OCI-LY3 (cell line): ENCODE measurements around the gene APOA1.

Experiments
- CTCF ChIP-seq: fragments of 200-600, 300-600 bp; sonication (generic); IDR thresholded peaks from 2 replicates; pipeline ENCODE4 v1.5.1; 2014; ENCODE audit warnings: antibody characterized with exemption, low read length, low read depth
- EZH2phosphoT487 ChIP-seq: fragments of 200-600 bp; shearing (Covaris generic); IDR thresholded peaks from 2 replicates; pipeline ENCODE4 v1.6.1; 2018; ENCODE audit warnings: antibody characterized with exemption, mixed run types, low read depth

- TF ChIP-seq CTCF = no peak
- no peak for TF ChIP-seq EZH2phosphoT487
Observed at GRCh38 chr11:116867619-116868018, 30.2 kb upstream of the APOA1 start.
